ENCODE results near the gene ESR2.
"Not testable (repeated sequence)": the region's sequence is repeated elsewhere in the genome, so short reads cannot be mapped to it uniquely, and the experiment has no call there.

Gene ESR2

GRCh38 chr14:64218344-64219240 is 75.6 kb downstream of the ESR2 start:
- no peak for DNase-seq

DNA sequence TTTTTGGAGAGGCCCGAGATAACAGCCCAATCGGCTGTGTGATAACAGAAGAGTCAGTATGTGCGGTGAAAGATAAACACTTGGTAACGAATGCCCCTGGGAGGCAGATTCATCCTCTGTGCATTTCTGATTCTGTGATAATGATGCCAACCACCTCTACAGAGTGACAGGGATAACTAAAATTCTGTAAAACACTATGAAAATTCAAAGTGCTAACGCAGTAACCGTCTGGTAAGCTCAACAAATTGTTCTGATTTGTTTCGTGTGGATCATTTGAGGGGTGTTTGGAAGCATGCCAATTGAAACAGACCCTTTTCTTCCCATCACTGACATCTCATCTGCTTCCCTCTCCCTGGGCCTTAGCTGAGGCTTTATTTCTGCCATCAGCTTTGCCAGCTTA is 76.3 kb downstream of the ESR2 start:
- no peak for DNase-seq

- no peak for DNase-seq
These were observed 76.9 kb downstream of the ESR2 start for GRCh38 chr14:64217308-64217707.

DNA sequence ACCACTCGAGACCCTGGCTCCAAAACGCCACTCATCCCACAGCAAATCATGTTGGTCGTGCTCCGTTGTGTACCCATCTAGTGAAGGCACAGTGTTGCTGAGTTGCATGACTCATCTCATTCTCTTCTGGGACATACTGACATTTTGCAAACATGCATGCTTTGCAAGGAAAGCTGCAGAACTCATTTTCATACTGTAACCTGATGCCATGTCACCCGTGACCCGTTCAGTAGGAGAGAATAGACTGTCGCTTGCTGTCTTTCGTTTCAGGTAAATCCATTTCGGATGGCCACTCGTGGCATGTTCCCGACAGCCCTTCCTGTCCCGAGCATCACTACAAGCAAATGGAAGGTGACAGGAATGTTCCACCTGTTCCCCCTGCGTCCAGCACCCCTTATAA is 78.2 kb downstream of the ESR2 start:
- DNase-seq, result no peak

DNA sequence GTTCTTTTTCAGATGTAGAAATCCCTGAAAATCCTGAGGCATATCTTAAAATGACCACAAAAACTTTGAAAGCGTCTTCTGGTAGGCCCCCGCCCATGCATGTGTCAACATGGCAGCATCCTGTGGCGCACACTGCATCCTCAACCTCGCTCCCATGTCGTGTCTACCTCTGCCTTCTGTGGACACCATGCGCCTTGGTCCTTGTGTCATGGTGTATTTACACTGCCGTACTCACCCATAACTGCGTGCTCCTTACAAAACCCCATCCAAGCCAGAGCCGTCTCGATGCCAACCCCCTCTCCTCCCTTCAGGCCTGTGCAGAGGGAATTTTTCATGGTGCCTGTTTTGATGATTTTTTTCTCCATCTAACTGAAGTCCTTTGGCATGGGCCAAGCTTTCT is 78.9 kb downstream of the ESR2 start:
- no peak for DNase-seq

DNA sequence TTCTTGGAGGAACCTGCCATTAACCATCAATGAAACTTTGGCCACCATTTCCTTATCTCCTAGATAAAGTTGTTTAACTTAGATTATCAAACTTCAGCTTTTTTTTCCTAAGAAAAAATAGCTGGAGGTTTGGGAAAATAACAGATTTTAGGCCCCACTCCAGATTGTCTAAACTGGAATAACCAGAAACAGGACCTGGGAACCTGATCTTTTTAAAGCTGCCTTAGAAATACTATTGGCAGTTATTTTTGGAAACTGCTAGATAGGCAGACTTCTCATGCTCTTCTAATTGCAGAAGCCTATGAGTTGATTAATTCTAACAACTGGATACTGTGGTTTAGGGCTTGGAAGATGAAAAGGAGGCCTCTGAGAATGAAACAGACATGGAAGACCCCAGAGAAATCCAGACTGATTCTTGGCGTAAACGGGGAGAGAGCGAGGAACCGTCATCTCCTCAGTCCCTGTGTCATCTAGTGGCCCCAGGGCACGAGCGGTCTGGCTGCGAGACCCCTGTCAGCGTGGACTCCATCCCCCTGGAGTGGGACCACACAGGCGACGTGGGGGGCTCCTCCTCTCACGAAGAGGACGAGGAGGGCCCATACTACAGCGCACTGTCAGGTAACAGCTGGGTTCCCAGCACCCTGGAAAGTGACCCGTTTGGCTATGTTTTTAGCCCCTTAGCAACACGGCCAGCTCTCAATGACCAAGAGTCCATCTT is 80.2 kb downstream of the ESR2 start:
- no peak for DNase-seq

- DNase-seq, result no peak
These were observed 81.1 kb downstream of the ESR2 start for GRCh38 chr14:64213086-64213485.

DNA sequence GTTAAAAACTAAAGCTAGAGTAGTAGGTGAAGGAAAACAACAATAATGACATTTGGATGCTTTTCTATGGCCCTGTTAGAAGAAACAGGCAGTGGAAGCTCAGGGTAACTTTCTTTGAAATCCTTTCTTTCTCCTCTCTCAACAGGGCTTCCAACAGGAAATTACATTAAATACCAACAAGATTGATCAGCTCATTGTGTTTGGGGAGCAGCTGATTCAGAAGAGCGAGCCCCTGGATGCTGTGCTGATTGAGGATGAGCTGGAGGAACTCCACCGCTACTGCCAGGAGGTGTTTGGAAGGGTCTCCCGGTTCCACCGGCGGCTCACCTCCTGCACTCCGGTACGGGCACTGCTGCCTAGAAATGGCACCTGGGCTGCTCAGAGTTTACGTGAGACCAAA is 81.5 kb downstream of the ESR2 start:
- no peak for DNase-seq

DNA sequence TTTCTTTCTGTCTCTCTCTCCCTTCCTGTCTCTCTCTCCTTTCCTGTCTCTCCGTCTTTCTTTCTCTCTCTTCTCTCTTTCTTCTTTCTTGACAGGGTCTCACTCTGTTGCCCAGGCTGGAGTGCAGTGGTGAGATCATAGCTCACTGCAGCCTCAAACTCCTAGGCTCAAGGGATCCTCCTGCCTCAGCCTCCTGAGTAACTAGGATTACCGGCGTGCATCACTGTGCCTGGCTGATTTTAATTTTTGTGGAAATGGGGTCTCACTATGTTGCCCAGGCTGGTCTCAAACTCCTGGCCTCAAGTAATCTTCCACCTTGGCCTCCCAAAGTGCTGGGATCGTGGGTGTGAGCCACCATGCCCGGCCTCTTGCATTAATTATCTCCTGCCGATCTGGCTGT is 83.3 kb downstream of the ESR2 start:
- DNase-seq, result not testable (repeated sequence)

GRCh38 chr14:64210216-64210615 is 84.0 kb downstream of the ESR2 start:
- no peak for DNase-seq

DNA sequence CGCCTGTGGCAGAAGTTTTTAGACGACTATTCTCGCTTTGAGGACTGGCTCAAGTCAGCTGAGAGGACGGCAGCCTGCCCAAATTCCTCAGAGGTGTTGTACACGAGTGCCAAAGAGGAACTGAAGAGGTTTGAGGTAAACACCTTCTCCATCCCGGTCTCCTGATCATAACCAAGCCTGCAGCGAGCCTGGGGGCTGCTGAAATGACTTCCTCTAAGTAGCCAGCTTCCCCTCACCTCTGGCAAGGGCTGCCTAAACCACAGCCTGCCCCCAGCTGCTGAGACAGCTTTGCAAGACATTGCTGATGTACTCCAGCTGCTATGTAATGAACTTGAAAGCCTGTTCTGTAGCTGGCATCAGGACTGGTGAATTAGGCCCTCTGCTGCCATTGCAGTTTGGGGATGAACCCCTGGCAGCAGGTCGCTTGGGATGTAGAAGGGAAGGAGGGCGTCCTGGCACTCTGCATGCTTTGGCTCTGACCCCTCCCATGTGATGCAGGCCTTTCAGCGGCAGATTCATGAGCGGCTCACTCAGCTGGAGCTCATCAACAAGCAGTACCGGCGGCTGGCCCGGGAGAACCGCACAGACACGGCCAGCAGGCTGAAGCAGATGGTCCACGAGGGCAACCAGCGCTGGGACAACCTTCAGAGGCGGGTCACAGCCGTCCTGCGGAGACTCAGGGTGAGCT is 84.6 kb downstream of the ESR2 start:
- DNase-seq, result no peak

- no peak for DNase-seq
These were observed 85.2 kb downstream of the ESR2 start for GRCh38 chr14:64208981-64209380.

- no peak for DNase-seq
These were observed 85.9 kb downstream of the ESR2 start for GRCh38 chr14:64208261-64208660.

DNA sequence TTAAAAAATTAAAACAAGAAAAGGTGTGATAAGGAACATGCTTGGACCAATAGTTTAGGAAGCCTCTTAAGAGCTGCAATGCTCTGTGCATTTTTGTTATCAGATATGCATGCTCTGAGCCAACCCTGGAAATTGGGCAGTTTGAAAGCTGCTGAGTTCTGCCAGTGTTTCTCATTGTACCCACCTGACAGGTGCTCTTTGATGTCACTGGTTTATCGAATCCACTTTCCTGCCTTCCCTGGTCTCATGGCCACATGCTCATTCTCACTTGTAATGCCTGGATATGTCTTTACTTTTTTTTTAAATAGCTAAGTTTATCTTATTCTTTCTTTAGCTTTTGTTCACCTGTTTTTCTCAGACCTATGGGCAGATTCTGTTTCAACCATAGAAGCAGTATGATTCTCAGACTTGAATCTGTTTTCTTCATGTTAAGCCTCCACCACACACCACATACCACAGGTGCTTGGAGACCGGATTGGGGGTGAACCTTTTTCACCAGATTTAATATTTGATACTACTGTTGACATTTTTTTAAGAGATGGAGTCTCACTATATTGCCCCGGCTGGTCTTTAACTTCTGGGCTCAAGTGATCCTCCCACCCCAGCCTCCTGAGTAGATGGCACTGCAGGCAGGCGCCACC is 90.7 kb downstream of the ESR2 start:
- no peak for DNase-seq

DNA sequence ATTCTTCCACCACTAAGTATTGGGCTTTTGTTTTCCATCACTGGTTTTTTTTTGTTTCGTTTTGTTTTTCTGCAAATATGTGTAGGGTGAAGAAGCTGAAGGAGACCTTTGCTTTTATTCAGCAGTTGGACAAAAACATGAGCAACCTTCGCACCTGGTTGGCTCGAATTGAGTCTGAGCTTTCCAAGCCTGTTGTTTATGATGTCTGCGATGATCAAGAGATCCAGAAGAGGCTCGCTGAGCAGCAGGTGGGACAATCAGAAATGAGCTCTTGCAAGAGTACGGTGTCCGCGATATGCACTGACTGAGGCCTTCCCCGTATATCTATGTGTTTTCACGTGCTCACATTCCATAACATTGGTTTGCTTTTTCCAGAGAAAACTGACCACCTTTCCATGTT is 91.5 kb downstream of the ESR2 start:
- no peak for DNase-seq

- no peak for DNase-seq
These were observed 92.1 kb downstream of the ESR2 start for GRCh38 chr14:64201921-64202545.

DNA sequence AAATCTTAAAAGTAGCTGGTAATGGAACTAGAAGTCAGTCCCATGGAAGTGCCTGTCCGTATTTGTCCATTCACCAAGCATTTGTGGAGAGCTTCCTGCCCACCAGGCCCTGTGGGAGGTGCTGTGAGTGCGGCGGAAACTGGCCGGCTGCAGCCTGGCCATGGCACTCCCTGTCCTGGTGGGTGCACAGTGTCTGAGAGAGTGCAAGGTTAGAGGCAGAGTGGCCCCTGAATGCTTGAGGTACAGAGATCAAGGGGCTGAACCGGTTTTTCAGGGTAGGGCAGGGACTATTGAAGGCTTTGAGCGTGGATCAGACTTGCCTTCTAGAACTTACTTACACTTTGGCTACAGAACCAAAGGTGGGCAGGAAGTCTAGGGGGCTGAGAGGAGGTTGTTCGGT is 92.9 kb downstream of the ESR2 start:
- no peak for DNase-seq

- no peak for DNase-seq
These were observed 94.0 kb downstream of the ESR2 start for GRCh38 chr14:64200170-64200569.

DNA sequence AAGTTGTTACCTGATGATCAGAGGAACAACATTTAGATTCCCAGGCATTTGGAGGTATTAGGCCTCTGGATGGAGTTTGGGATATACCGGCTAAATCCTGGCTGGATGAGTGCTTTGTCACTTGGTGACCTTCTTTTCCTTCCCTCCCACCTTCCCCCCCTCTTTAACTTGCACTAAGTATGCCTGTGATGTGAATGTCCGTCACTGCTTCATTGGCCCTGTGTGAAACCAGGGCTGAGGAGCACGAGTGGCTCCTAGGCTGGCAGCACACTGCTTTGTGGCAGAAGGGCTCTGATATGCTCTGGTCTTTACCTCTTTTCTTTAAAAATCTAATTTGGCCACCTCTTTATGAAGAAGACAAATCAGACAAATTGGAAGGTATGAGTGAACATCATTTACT is 95.7 kb downstream of the ESR2 start:
- DNase-seq, result no peak

DNA sequence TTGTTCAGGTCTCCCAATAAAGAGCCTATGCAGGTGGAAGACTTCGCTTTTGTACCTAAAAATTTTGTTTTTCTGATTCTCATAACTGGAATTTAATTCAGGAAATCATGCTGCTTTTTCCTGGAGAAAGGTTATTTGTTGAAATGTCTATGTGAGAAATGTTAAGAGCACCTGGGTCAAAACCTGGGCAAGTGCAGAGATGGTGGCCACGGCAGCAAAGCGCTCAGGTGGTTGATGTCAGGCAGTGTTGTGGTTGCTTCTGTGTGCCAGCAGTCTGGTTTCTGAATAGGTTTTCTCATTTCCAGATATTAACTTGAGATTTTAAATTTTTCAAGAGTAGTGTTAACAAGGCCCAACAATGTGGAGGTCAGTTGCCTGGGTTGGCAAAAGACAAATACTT is 96.2 kb downstream of the ESR2 start:
- no peak for DNase-seq

DNA sequence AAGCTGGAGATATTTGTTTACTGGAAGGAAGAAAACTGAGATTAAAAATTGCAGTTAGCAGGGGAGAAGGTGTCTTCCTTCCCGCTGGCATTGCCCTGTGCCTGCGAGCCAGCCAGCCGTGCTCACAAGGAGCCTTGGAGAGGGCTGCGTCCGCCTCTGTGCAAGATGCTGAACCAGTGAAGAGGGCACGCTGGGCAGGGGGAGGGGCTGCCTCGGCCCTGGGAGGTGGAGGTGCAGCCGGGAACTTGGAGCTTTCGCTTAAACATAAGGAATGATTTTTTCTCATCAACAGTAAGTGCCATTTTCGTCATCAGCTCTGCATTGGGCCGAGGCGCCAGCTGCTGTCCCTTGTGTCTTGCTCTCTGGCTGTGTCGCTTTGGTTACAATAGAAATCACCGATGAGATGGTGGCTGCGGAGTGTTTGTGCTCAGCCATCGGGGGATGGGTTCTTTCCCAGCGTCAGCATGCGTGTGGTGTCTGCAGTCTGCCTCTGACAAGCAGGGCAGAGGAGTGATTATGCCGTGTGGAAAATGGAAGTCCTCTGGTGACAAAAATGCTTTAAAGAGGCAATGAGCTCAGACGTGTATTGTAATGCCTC is 97.3 kb downstream of the ESR2 start:
- DNase-seq, result no peak

- no peak for DNase-seq
These were observed 98.1 kb downstream of the ESR2 start for GRCh38 chr14:64196056-64196455.

All from activated effector memory CD4-positive, alpha-beta T cell treated with Interleukin-2 at 50 U/mL for 16 hours (primary cell).